ENCODE results near the gene TULP4. TPM values are rescaled to one million over a fixed set of nuclear protein-coding genes. Genes with fewer than 3 reads are reported as not detected.

The TULP4 gene
- total and polyA plus RNA-seq, 8 donors = 18.6 to 86.8 (median 21.7) TPM

DNA sequence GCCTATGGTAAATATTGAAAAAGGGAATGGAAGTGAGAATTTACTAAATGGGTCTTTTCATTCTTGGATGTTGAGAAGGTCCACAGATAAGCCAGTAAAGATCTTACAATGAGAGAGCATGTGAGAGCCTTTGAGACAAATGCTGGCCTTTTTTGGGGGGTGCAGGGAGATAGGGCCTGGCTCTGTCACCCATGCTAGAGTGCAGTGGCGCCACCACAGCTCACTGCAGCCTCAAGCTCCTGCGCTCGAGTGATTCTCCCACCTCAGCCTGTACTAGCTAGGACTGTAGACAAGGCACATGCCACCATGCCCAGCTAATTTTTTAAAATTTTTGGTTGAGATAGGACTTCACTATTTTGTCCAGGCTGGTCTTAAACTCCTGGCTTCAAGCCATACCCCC is 184.4 kb downstream of the TULP4 start:
- no peaks in the 10 kb centered on the region for H3K9me3 ChIP-seq
- no peak for DNase-seq
- H3K4me1 ChIP-seq = no peaks in the 10 kb centered on the region
- ATAC-seq = no peak
- TF ChIP-seq, protein P1, sequence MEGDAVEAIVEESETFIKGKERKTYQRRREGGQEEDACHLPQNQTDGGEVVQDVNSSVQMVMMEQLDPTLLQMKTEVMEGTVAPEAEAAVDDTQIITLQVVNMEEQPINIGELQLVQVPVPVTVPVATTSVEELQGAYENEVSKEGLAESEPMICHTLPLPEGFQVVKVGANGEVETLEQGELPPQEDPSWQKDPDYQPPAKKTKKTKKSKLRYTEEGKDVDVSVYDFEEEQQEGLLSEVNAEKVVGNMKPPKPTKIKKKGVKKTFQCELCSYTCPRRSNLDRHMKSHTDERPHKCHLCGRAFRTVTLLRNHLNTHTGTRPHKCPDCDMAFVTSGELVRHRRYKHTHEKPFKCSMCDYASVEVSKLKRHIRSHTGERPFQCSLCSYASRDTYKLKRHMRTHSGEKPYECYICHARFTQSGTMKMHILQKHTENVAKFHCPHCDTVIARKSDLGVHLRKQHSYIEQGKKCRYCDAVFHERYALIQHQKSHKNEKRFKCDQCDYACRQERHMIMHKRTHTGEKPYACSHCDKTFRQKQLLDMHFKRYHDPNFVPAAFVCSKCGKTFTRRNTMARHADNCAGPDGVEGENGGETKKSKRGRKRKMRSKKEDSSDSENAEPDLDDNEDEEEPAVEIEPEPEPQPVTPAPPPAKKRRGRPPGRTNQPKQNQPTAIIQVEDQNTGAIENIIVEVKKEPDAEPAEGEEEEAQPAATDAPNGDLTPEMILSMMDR (IDR thresholded peaks at IDR 0.05) = no peak
- H3K27me3 ChIP-seq = no peaks in the 10 kb centered on the region
- no peak overlapping the region for H3K27ac ChIP-seq
- no peak overlapping the region for H3K4me3 ChIP-seq
- intact Hi-C loops (cut with DNase I) = no loop called here
- H3K36me3 ChIP-seq = peaks cover 0 to 46% of the 10 kb centered on the region in 2 donors

GRCh38 chr6:158497620-158498019 is 185.4 kb downstream of the TULP4 start:
- intact Hi-C loops (cut with DNase I) = no loop called here
- DNase-seq (no peak), ATAC-seq (no peak)
- Histone ChIP-seq H3K36me3 (peaks cover 0 to 54% of the 10 kb centered on the region in 2 donors), H3K9me3 (no peaks in the 10 kb centered on the region), H3K4me3 (no peak overlapping the region), H3K4me1 (no peaks in the 10 kb centered on the region), H3K27ac (no peak overlapping the region), H3K27me3 (no peaks in the 10 kb centered on the region)
- TF ChIP-seq, protein P1 (IDR thresholded peaks at IDR 0.05) = no peak

DNA sequence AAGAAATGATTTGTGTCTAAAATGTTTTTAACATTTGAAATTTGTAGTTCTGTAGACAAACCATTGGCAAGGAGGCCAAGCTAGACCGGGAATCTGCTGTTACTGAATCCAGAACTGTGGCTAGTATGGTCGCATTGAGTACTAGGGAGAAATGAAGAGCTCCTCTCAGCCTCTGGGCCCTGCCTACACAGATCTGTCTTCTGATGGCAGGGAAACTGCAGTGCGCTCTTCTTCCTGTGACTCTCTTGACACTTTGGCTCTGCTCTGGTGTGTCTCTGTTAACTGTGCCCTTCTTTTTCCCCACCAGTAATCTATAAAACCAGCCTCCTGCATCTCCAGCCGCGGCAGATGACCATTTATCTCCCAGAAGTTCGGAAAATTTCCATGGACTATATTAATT is 186.1 kb downstream of the TULP4 start:
- no peaks in the 10 kb centered on the region for H3K9me3 ChIP-seq
- DNase-seq = no peak
- ATAC-seq = no peak
- H3K4me1 ChIP-seq = no peaks in the 10 kb centered on the region
- peaks cover 0 to 57% of the 10 kb centered on the region in 2 donors for H3K36me3 ChIP-seq
- no peaks in the 10 kb centered on the region for H3K27me3 ChIP-seq
- H3K4me3 ChIP-seq = no peak overlapping the region
- intact Hi-C loops (cut with DNase I) = no loop called here
- H3K27ac ChIP-seq = no peak overlapping the region
- TF ChIP-seq, protein P1 (IDR thresholded peaks at IDR 0.05) = no peak

GRCh38 chr6:158499601-158500000 is 187.3 kb downstream of the TULP4 start:
- H3K4me3 ChIP-seq = no peak overlapping the region
- H3K36me3 ChIP-seq = peaks cover 0 to 55% of the 10 kb centered on the region in 2 donors
- H3K4me1 ChIP-seq = no peaks in the 10 kb centered on the region
- no peak for DNase-seq
- no peak for ATAC-seq
- TF ChIP-seq, protein P1 (IDR thresholded peaks at IDR 0.05) = no peak
- no peaks in the 10 kb centered on the region for H3K27me3 ChIP-seq
- intact Hi-C loops (cut with DNase I) = no loop called here
- H3K9me3 ChIP-seq = no peaks in the 10 kb centered on the region
- H3K27ac ChIP-seq = no peak overlapping the region

GRCh38 chr6:158500016-158500735 is 187.9 kb downstream of the TULP4 start:
- DNase-seq (no peak), ATAC-seq (no peak)
- intact Hi-C loops (cut with DNase I) = no loop called here
- Histone ChIP-seq H3K27me3 (no peaks in the 10 kb centered on the region), H3K4me3 (no peak overlapping the region), H3K36me3 (peaks cover 0 to 59% of the 10 kb centered on the region in 2 donors), H3K9me3 (no peaks in the 10 kb centered on the region), H3K4me1 (no peaks in the 10 kb centered on the region), H3K27ac (no peak overlapping the region)
- TF ChIP-seq, protein P1 (IDR thresholded peaks at IDR 0.05) = no peak
